Brain microvascular endothelial cell (primary cell): Measurements from ENCODE around the gene ADD3.

Source experiments
- DNase-seq: peaks from one replicate; pipeline ENCODE4 v3.0.0-alpha.2; 2020
- H3K27ac ChIP-seq: fragments of 250-450 bp; sonication (Bioruptor Pico); 2 replicates; pipeline ENCODE4 v1.5.1; 2020; ENCODE audit warnings: mild to moderate bottlenecking, moderate library complexity
- H3K27me3 ChIP-seq: fragments of 250-450 bp; sonication (Bioruptor Pico); replicated peaks from 2 replicates; pipeline ENCODE4 v1.5.1; 2020; ENCODE audit warnings: mild to moderate bottlenecking
- H3K36me3 ChIP-seq: fragments of 250-450 bp; sonication (Bioruptor Pico); replicated peaks from 2 replicates; pipeline ENCODE4 v1.5.1; 2020; ENCODE audit warnings: mild to moderate bottlenecking
- H3K4me3 ChIP-seq: 2 replicates; pipeline ENCODE4 v1.5.1; 2011; ENCODE audit warnings: low read depth, mild to moderate bottlenecking, control low read depth, low read length, moderate library complexity
- in situ Hi-C: cut with HindIII; loops from 2 replicates; pipeline ENCODE4 v1.10.0; 2017; ENCODE audit warnings: low sequenced_read_pairs, low pct_ligation_motif_present
- TF ChIP-seq, protein P1 (sequence below): IDR thresholded peaks from 2 replicates; pipeline ENCODE4 v1.5.1; 2011; ENCODE audit warnings: low read depth, mild to moderate bottlenecking, moderate library complexity, low read length, control low read depth, inconsistent platforms; ENCODE audit errors: missing control alignments

Gene ADD3

DNA sequence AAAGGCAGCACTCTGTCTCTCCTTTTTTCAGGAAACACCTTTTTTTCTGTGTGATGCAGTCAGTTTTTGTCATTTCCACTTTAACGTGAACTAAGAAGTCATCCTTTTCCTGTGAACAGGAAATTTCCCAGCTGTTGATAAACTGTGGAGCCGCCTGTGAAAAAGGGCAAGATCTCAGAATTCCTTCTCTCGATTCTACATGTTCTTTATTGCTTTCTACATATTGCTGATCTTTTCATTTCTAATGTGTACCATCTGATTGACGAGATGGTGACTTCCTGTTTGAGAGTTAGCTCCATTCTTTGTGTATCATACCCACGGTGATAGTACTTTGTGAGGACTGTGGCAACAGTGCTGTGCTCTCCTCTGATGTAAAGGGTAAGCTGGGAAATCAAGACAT, 50.4 kb downstream of the ADD3 start:
- TF ChIP-seq, protein P1, sequence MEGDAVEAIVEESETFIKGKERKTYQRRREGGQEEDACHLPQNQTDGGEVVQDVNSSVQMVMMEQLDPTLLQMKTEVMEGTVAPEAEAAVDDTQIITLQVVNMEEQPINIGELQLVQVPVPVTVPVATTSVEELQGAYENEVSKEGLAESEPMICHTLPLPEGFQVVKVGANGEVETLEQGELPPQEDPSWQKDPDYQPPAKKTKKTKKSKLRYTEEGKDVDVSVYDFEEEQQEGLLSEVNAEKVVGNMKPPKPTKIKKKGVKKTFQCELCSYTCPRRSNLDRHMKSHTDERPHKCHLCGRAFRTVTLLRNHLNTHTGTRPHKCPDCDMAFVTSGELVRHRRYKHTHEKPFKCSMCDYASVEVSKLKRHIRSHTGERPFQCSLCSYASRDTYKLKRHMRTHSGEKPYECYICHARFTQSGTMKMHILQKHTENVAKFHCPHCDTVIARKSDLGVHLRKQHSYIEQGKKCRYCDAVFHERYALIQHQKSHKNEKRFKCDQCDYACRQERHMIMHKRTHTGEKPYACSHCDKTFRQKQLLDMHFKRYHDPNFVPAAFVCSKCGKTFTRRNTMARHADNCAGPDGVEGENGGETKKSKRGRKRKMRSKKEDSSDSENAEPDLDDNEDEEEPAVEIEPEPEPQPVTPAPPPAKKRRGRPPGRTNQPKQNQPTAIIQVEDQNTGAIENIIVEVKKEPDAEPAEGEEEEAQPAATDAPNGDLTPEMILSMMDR: no peak
- Histone ChIP-seq H3K4me3 (no peak overlapping the region), H3K27ac (no peak overlapping the region), H3K36me3 (no peaks in the 10 kb centered on the region), H3K27me3 (no peaks in the 10 kb centered on the region)
- in situ Hi-C loops: no loop called here
- no peak for DNase-seq

DNA sequence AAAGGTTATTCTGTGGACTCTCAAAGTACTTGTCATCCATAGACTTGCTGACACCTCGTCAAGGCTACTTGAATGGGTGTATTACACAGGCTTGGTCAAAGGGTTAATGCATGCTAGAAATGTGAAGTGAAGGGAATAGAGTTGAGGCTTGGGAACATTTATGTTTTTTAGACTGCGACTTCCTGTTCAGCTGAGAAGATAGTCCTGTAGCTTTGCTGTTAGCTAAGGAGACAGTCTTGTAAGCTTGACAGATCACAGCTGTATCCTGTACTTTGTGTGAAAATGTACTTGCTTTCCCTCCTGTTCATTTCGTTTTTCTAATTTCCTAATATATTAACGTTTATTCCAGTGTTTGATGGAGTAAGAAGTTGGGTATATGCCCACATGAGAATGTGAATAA, 52.1 kb downstream of the ADD3 start:
- Histone ChIP-seq H3K4me3 (no peak overlapping the region), H3K27ac (no peak overlapping the region), H3K27me3 (no peaks in the 10 kb centered on the region), H3K36me3 (no peaks in the 10 kb centered on the region)
- DNase-seq: no peak
- in situ Hi-C loops: no loop called here
- TF ChIP-seq, protein P1: no peak

DNA sequence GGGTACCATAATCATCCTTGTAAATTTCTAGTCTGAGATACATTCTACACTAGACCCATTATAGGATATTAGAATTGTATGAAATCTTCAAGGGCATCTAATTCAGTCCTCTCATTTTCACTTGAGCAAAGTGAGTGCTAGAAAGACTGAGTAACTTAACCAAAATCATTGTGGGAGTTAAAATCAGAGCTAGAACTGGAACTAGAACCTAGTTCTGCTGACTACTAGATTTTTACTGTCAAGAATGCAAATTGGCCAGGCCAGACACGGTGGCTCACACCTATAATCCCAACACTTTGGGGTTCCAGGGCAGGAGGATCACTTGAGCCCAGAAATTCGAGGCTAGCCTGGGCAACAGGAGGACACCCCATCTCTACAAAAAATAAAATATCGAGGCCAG, 53.9 kb downstream of the ADD3 start:
- Histone ChIP-seq H3K27me3 (no peaks in the 10 kb centered on the region), H3K27ac (no peak overlapping the region), H3K4me3 (no peak overlapping the region), H3K36me3 (no peaks in the 10 kb centered on the region)
- in situ Hi-C loops: no loop called here
- DNase-seq: no peak
- TF ChIP-seq, protein P1: no peak

DNA sequence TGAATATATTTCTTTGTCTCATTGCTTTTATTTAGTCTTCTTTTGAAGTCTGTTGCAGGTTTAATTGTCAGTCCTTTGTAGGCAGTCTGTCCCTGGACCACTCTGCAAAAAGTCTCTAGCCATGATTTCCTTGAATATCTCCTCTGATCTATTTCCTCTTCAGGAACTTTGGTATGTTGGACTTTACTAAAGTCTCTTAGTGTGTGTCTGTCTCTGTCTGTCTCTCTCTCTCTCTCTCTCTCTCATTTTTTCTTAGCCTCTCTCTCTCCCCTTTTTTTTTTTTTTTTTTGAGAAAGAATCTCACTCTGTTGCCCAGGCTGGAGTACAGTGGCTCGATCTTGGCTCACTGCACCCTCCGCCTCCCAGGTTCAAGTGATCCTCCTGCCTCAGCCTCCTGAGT, 57.5 kb downstream of the ADD3 start:
- TF ChIP-seq, protein P1: no peak
- DNase-seq: no peak
- Histone ChIP-seq H3K4me3 (no peak overlapping the region), H3K27ac (no peak overlapping the region), H3K36me3 (no peaks in the 10 kb centered on the region), H3K27me3 (no peaks in the 10 kb centered on the region)
- in situ Hi-C loops: no loop called here

DNA sequence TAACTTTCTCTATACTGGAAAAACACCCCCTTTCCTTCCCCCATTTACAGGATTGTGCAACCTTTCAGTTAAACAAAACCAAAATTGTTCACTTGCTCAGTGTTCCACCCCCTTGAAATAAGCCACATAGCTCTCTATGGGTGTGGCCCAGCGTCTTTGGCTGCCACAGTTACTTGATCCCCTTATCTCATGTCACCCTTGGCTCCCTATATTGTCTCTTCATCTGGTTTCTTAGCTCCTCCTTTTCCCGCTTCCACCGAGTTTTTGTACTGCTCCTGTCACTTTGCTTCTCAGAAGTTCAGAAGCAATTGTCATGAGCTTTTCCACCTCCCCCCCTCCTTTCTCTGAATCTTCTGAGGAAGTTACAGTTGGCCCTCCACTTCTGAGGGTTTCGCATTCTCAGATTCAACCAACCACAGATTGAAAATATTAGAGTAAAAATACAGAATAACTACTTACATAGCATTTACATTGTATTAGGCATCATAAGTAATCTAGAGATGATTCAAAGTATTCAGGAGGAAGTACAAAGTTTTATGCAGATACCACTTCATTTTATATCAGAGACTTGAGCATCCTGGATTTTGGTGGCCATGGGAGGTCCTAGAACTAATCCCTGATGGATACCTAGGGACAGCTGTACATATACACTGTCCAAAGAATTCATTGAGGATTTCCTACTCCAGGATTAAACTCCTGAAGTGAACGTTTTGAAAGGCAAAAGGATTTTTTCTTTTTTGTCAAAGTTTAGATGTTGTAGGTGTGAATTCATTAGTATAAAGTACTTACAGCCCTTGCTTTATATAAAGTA, 60.4 kb downstream of the ADD3 start:
- Histone ChIP-seq H3K27me3 (no peaks in the 10 kb centered on the region), H3K4me3 (no peak overlapping the region), H3K27ac (no peak overlapping the region), H3K36me3 (no peaks in the 10 kb centered on the region)
- in situ Hi-C loops: no loop called here
- TF ChIP-seq, protein P1: no peak
- DNase-seq: no peak

DNA sequence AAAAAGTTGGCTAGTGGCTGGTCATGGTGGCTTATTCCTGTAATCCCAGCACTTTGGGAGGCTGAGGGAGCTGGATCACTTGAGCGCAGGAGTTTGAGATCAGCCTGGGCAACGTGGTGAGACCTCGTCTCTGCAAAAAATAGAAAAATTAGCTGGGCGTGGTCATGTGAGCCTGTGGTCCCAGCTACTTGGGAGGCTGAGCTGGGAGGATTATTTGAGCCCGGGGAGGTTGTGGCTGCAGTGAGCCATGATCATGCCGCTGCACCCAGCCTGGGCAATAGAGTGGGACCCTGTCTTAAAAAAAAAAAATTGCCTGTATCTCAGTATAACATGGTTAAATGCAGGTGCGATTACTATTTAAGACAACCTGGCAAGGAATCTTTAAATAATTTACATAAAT, 61.0 kb downstream of the ADD3 start:
- H3K4me3 ChIP-seq: no peak overlapping the region

More for the DNA sequence above, 61.0 kb downstream of the ADD3 start:
- TF ChIP-seq, protein P1: no peak
- H3K36me3 ChIP-seq: no peaks in the 10 kb centered on the region
- no peaks in the 10 kb centered on the region for H3K27me3 ChIP-seq
- H3K27ac ChIP-seq: no peak overlapping the region
- in situ Hi-C loops: no loop called here
- DNase-seq: no peak
